Measurements from ENCODE around the gene SAPCD2.
"Not testable (repeated sequence)": the region's sequence is repeated elsewhere in the genome, so short reads cannot be mapped to it uniquely, and the experiment has no call there.

Gene SAPCD2

DNA sequence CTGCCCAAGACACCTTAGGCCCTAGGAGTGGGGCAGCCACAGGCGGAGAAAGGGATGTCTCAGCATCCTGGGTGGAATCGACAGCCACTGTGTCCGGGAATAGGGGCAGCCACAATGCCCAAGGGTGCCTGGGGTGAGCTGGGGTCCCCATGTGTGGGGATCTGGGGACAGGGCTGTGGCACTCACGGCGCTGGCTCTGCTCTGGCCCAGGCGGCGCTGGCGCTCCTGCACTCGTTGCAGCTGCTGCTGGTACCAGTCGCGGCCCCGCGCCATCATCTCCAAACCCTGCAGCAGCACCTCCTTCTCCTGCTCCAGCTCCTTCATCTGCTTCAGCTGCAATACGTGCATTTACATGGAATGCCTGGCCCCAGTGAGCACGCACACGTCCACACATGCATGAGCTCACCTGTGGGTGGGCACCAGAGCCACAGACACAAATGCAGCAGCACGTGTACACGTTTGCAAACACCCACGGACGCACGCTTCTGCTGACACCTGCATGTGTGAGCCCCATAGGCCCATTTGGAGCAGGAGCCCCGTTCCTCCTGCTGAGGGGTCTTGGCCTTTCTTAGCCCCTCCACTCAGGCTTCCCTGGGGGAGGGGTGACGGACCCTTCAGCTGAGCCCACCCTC is 4.9 kb downstream of the SAPCD2 start:
- no peak for DNase-seq (ENCODE audit: extremely low read depth in 1 of 2, low read depth in 1 of 2)

DNA sequence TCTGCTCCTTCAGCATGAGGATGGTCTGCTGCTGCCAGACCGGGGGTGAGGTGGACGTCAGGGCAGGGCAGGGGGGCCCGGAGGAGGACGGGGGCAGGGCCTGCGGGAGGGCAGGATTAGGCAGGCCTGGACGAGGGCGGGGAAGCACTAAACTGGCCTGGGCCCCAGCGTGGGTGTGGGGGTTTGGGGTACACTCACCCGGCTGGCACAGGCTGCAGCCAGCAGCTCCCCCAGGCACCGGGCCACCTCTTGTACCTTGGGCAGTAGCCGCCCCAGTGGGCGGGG is 5.5 kb downstream of the SAPCD2 start:
- no peak for DNase-seq (ENCODE audit: extremely low read depth in 1 of 2, low read depth in 1 of 2)

DNA sequence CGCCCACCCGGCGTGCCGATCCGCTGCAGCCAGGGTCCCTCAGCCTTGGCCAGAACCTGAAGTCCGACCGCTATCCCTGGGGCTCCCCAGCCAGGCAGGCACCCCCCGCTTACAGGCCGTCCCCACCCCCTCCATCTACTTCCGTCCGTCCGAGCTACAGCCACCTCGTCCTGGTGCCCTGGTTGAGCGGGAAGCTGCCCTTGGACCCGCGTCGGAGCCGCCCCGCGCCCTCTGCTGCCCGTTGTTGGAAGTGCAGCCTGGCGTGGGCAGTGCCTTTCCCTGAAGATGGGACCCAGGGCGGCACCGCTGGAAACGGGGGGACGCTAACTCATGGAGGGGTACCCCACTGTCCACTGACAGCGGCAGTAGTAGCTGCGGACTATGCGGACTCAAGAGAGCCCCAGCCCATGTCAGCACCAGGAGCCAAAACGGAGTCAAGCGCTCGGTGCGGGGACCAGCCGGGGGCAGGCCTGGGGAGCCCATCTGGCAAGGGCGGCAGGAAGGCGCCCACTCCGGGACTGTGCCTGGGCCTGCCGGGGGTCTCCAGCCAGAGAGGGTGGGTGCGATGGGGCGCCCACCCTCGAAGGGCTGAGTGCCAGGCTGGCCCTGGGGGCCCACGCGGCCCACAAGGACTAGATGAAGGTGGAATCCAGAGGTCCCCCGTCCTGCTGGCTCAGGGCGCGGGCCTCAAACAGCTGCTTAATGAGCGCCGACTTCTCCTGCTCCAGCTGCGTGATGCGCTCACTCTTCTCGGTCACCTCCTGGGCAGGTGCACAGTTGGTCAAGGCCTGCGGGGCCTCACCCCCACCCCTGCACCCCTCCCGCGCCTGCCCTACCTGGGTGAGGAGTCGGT is 6.1 kb downstream of the SAPCD2 start:
- peak in 1 of 2 donors; percentile 53 for DNase-seq (ENCODE audit: extremely low read depth in 1 of 2, low read depth in 1 of 2)

DNA sequence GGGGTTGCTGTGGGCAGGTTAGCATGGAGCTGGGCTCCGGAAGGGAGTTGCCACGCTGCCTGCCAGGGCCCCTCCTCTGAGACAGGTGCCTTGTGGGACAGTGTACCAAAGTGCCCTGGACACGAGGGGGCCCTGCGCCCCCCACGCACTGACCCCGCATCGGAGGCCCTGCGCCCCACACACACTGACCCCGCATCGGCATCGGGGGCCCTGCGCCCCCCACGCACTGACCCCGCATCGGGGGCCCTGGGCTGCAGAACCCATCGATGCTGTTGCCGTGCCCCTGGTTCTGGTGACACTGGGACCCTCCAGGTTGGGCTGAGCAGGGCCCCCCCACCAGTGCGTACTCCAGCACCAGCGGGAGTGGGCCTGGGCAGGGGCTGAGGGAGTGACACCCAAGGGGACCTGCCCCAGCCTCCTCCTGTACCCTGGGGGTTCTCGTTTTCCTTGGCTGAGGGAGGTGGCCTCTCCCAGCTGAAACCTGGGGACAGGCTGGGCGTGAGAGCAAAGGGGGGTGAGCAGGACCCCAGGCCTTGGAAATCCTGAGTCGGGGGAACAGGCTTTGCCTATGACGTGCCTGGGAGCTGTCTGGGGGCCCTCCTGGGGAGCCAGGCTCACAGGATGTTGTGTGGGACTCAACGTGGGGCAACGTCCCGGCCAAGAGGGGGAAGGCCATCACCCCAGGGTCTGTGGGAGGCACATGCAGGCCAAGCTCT is 6.9 kb downstream of the SAPCD2 start:
- DNase-seq (ENCODE audit: extremely low read depth in 1 of 2, low read depth in 1 of 2), result no peak

DNA sequence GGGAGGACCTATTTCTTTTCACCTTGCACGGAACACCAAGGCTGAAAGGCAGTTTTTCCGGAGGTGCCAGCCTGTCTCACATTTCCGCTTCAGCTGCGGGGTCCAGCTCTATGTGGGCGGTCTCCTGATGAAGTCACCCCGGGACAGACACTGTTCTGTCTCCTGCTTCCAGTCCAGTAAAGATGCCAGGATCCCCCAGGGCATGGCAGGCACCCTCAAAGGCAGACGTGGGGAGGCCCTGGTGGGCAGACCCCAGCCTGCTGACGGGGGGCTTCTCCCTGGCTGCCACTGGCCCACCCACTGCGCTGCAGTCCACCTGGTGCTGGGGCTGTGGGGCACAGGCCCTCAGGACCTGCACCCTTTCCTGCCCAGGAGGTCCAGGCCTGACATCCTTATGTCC is 7.6 kb downstream of the SAPCD2 start:
- DNase-seq (ENCODE audit: extremely low read depth in 1 of 2, low read depth in 1 of 2), result not testable (repeated sequence)

DNA sequence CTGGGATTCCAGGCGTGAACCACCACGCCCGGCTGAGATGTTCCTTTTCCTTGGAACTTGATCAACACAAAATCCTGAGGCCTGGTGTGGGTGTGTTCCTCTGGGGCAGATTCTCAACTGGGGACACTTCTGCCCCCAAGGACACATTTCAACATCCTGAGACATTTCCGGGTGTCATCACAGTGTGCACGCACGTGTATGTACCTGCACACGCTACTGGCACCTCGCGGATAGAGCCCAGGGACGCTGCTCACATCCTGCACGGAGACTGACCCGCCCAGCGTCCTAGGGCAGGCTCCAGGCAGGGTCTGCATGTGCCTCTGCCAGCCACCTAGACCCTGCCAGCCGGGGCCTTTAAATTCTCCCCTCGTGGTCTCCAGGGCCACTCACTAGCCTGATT is 8.0 kb downstream of the SAPCD2 start:
- no peak for DNase-seq (ENCODE audit: extremely low read depth in 1 of 2, low read depth in 1 of 2)

DNA sequence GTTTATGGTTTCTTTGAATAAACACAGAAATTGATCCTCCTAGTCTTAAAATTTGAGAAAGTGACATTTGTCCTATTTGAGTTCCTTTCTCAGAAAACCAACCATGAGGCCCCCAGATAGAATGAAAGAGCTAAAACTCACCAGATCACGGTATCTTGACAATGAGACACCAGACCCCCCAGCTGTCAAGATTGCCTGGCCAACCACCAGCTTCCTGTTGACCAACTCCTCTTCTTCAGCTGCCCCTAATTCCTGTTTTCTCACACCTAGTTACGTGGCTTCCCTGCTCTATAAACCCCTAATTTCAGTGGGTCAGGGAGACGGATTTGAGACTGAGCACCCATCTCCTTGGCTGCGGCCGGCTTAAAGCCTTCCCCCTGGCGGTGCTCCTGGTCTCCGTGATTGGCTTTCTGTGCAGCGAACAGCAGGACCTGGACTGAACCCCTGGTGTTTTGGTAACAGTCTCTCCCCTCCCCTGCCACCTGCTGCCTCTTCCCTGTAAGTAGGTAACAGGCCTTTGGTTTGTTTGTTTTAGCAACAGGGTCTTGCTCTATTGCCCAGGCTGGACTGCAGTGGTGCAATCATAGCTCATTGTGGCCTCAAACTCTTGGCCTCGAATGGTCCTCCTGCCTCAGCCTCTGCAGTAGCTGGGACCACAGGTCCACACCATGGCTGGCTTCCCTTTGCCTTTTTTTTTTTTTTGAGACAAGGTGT is 11.7 kb downstream of the SAPCD2 start:
- no peak for DNase-seq (ENCODE audit: extremely low read depth in 1 of 2, low read depth in 1 of 2)

DNA sequence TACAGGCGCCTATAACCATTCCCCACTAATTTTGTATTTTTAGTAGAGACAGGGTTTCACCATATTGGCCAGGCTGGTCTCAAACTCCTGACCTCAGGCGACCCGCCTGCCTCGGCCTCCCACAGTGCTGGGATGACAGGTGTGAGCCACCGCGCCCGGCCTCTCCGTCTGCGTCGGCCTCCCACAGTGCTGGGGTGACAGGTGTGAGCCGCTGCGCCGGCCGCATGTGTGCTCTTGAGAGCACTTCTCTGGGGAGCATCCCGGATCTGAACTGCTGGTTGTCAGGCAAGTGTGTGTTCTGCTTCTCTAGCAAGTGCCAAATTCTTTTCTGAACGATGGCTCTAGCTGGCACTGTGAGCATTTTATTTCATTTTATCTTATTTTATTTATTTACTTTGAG is 12.8 kb downstream of the SAPCD2 start:
- DNase-seq (ENCODE audit: extremely low read depth in 1 of 2, low read depth in 1 of 2), result no peak

DNA sequence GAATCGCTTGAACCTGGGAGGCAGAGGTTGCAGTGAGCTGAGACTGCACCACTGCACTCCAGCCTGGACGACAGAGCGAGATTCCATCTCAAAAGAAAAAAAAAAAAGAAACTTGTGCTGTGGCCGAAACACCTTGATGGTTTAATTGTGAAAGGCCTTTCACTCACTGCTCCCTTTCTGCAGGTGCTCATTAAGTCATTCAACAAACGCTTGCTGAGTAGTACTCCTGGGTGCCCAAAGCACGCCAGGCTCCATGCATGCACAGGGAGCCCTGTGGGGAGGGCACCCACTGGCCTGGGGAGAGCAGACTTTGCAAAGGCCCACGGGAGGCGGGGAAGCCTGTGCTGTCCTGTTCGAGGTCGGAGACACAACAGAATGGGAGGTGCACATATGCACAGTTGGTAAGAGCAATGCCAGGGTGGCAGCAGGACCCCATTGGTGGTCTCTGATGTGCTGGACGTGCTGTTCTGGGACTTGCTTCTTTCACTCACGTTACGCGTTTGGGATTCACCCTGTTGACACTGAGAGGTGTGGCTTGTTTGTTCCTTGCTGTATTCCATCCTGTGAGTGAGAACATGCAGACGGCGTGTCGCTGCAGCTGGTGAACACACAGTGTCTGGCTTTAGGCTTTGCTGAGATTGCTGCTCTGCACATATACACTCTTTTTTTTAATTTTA is 13.5 kb downstream of the SAPCD2 start:
- DNase-seq (ENCODE audit: extremely low read depth in 1 of 2, low read depth in 1 of 2), result no peak

DNA sequence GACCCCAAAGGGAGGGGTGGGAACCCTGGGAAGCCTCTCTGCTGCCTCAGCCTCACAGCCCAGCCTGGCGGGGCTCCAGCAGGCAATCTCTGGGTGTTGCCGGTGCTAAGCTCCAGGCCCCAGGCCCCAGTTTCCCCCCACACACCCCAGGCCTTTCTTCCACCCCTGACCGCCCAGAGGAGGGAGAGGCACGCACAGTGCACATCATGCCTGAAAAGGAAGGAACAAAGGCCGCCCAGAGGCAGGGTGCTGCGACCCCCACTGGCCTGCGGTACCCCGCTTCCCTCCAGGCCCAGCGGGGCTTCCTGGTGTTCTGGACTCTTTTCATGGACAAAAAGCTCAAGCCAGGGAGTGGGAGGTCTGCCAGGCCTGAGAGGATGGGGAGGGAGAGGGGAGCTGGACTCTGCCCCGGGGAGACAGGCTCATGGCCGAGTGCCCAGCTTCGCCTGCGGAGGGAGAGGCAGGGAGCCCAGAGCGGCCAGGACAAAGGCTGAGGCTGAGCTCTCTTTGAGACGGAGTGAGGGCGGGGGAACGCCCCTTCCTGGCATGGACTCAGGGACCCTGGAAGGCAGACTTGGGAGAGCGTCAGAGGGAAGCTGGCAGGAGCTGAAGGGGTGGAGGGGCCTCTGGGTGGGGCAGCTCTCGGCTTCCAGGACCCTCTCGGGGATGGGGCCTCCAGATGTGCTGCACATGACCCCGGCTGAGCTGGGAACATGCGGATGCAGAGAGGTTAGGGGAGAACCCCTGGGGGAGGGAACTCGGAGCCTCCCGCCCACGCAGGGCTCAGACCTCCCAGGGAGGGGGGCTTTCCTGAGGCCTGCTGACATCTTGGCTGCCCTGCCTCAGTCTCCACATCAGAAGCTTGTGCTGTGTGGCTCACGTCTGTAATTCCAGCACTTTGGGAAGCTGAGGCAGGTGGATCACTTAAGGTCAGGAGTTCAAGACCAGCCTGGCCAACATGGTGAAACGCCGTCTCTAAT is 14.7 kb downstream of the SAPCD2 start:
- DNase-seq (ENCODE audit: extremely low read depth in 1 of 2, low read depth in 1 of 2), result no peak

DNA sequence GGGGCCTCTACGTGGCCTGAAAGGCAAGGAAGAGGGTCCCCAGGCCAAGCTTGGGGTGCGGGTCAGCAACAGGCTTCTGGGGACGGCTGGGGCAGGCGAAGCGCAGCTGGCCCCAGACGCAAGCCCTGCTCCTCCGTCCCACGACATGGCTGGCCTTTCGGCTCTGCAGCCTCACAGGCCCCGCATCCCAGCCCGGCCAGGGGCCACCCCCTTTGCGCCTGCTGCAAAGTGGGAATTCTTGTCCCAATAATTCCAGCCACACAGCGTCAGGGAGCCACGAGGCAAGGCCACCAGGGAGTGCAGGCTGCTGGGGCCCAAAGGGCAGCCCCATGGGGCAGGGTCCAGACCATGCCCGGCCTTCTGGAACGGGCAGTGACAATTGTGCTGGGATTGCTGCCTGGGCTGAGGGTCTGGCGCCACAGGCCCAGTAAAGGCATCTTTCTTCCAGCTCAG is 15.4 kb downstream of the SAPCD2 start:
- no peak for DNase-seq (ENCODE audit: extremely low read depth in 1 of 2, low read depth in 1 of 2)

DNA sequence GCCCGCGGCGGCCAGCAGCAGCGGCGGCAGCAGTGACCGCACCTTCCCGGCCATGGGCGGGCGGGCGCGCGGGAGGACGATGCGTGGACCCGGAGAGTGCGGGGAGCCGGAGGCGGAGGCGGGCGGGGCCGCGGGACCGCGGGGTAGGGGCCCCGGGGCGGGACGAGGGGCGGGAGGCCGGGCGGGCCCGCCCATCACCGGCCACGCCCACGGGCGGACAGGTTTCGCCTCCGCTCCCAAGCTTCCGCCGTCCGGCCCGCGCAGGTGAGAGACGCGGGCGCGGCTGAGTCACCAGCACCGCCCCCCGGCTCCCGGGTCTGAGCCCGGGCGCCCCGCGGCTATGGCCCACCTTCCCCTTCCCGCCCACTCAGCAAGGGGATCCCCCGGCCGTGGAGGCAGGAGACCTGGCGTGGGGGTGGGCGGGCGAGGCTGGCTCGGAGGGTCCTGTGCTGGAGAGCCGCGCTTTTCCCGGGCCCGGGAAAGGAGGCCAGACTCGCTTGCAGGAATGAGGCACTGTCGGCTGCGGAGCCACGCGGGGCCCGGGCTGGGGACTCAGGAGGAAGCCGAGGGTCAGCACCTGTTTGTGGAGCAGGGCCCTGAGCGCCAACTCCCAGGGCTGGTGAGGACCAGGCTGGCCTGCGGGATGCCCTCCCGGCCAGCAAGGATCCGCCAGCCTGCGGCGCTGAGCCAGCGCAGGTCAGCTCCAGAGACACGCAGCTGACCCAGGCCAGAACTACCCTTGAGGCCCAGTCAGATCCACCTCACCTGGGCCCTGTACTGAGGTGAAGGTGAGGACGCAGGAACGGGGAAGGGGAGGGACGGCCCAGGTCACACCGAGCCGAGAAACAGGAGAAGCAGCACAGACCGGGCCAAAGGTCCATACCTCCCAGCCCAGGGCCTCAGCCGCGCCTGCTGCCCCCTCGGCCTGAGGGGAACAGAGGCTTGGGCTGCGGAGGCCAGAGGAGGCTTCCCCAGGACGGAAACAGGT is 16.1 kb downstream of the SAPCD2 start, which contains the start of gene ENTPD2:
Gene ENTPD2 (minus strand): TSS at position 118 of the 988 bp plus-strand sequence. CDS start 64 bp downstream, at position 54.
- no peak for DNase-seq (ENCODE audit: extremely low read depth in 1 of 2, low read depth in 1 of 2)

DNA sequence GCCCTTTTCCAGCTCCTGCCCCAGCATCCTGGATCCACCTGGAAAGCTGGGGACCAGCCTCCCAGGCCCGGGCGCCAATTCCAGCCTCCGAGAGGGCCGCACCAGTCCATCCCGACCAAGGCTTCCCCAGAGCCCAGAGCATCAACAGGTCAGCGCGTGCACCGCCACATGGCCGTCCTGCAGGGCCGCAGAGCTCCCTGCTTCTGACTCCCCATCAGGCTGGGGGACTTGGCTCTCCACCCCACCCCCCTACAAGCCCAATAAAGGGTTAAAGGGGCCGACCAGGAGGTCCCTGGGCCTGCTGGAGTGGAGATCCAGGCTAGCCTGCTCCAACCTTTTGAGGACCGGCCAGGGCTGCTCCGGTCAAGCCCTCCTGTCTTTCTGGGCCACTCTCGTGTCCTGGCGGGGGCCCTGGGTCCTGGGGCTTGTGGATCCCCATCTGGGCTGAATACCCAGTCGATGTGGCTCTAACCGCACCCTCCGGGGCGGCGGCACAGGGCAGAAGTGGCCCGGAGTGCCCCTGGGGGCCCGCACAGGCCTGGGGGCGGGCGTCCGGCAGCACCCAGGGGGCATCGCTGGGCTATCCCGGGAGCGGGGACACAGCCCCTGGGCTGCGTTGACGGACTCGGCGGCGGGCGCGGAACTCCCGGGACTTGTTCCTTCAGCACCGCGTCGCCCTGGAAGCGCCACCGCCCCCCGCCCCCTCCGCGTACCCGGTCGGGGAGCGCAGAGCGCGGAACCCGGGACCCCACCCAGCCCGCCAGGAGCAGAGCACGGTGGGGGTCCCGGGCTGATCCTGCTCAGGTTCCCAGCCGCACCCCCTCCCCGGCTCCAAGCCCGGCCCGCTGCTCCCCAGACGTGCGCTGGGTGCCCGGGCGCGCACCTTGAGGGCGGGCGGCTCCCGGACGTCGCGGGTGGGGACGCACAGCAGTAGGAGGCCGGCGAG is 17.1 kb downstream of the SAPCD2 start:
- no peak for DNase-seq (ENCODE audit: extremely low read depth in 1 of 2, low read depth in 1 of 2)

DNA sequence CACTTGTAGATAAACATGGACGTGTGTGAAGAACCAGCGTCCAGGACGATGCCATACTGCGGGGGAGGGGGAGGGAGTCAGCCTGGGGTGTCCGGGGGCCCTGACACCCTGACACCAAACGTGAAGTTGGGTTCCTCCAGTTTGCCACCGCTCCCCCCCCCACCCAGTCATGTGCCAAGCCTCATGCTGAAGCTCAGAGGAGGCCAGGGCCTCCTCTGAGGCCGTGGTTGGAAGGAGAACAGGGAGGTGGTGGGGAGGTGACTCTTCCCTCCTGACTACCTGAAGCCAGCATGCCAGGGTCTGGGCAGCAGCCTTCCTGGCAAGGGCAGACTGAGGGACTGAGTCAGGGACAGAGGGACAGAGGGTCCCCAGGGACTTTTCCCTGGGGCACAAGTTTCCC is 18.1 kb downstream of the SAPCD2 start:
- DNase-seq (ENCODE audit: extremely low read depth in 1 of 2, low read depth in 1 of 2), result no peak

DNA sequence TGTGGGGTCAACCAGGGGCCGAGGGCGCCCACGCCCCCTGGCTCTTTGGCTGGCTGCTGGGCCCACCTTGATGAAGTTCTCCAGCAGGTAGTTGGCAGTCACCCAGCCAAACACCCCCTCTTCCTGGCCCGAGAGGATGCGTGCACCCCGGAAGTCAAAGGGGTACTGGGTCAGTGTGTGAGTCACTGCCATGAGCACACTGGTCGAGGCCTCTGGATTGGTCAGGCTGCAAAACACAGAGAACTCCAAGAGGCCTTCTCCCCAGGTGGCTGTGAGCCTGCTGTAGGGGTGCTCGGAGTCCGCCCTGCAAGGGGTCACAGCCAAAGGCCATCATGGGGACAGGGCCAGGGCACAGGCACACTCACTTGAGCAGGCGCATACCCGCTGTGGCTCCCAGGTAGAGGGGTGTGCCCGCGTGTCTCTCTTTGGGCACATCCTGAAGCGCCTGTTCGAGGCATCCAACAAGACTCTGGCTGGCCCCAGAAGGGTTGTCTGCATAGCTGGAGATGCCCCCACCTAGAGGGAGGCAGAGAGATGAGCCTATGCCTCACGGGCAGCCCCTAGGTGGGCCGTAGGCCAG is 19.1 kb downstream of the SAPCD2 start:
- DNase-seq (ENCODE audit: extremely low read depth in 1 of 2, low read depth in 1 of 2), result no peak

DNA sequence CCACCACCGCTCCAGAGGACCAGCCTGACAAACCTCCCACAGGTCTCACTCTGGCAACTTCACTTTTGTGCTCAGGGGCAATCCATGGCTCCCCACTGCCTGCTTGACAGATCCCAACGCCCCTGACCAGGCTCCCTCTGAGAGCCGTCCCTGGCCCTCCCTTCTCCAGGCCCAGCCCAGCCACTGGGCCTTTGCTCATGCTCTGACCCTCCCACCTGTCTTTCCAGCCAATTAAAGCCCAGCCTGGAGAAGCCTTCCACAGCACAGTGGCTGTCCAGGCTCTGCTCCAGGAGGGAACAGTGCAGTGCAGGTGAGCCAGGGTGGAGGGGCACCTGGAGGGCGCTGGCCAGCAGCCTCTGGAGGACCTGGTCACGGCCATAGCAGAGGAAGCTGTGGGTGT is 19.8 kb downstream of the SAPCD2 start:
- no peak for DNase-seq (ENCODE audit: extremely low read depth in 1 of 2, low read depth in 1 of 2)
